Activated effector memory CD4-positive, alpha-beta T cell treated with Interleukin-2 at 50 U/mL for 16 hours (primary cell): ENCODE measurements around the gene GNG2.
A peak's percentile ranks its signal among the peaks of the same experiment; 100 is the strongest.

Experiments used
- DNase-seq: peaks from one replicate; pipeline ENCODE4 v3.0.0-alpha.2; 2020

The GNG2 gene

GRCh38 chr14:51859131-51859530, 1.3 kb upstream of the GNG2 start:
- DNase-seq: no peak

- DNase-seq: no peak
Observed at GRCh38 chr14:51860825-51861499, 550 bp downstream of the GNG2 start.

- no peak for DNase-seq
Observed at GRCh38 chr14:51862176-51862796, 1.9 kb downstream of the GNG2 start.

- no peak for DNase-seq
Observed at GRCh38 chr14:51862860-51863259, 2.4 kb downstream of the GNG2 start.

GRCh38 chr14:51865953-51866747, 5.7 kb downstream of the GNG2 start:
- no peak for DNase-seq

- DNase-seq: no peak
Observed at GRCh38 chr14:51867741-51868140, 7.3 kb downstream of the GNG2 start.

GRCh38 chr14:51868405-51868804, 8.0 kb downstream of the GNG2 start:
- no peak for DNase-seq

GRCh38 chr14:51869411-51870100, 9.1 kb downstream of the GNG2 start:
- peak; percentile 43 for DNase-seq

GRCh38 chr14:51870606-51871005, 10.2 kb downstream of the GNG2 start:
- DNase-seq: no peak

- DNase-seq: no peak
Observed at GRCh38 chr14:51871846-51872245, 11.4 kb downstream of the GNG2 start.

- DNase-seq: no peak
Observed at GRCh38 chr14:51872396-51872795, 12.0 kb downstream of the GNG2 start.

- no peak for DNase-seq
Observed at GRCh38 chr14:51873221-51873893, 12.9 kb downstream of the GNG2 start.

- DNase-seq: no peak
Observed at GRCh38 chr14:51877810-51878209, 17.4 kb downstream of the GNG2 start.

- DNase-seq: no peak
Observed at GRCh38 chr14:51879170-51879569, 18.8 kb downstream of the GNG2 start.

- no peak for DNase-seq
Observed at GRCh38 chr14:51880835-51881580, 20.6 kb downstream of the GNG2 start.

GRCh38 chr14:51881636-51882035, 21.2 kb downstream of the GNG2 start:
- DNase-seq: no peak

- DNase-seq: no peak
Observed at GRCh38 chr14:51883232-51883631, 22.8 kb downstream of the GNG2 start.

GRCh38 chr14:51884086-51884927, 23.9 kb downstream of the GNG2 start:
- DNase-seq: no peak

- DNase-seq: no peak
Observed at GRCh38 chr14:51889851-51890250, 29.4 kb downstream of the GNG2 start.

GRCh38 chr14:51894250-51894649, 33.8 kb downstream of the GNG2 start:
- no peak for DNase-seq

GRCh38 chr14:51895375-51895774, 35.0 kb downstream of the GNG2 start:
- no peak for DNase-seq
